CD4-positive, alpha-beta T cell treated with Interleukin-6 at 100 ng/mL for 8 hours (primary cell): ENCODE data around the gene VAPB.

ENCODE experiments used
- DNase-seq: peaks from one replicate; pipeline ENCODE4 v3.0.0-alpha.2; 2020; ENCODE audit warnings: mixed read lengths, low spot score

VAPB gene

GRCh38 chr20:58436868-58437645 lies 48.0 kb downstream of the VAPB start:
- DNase-seq: no peak

DNA sequence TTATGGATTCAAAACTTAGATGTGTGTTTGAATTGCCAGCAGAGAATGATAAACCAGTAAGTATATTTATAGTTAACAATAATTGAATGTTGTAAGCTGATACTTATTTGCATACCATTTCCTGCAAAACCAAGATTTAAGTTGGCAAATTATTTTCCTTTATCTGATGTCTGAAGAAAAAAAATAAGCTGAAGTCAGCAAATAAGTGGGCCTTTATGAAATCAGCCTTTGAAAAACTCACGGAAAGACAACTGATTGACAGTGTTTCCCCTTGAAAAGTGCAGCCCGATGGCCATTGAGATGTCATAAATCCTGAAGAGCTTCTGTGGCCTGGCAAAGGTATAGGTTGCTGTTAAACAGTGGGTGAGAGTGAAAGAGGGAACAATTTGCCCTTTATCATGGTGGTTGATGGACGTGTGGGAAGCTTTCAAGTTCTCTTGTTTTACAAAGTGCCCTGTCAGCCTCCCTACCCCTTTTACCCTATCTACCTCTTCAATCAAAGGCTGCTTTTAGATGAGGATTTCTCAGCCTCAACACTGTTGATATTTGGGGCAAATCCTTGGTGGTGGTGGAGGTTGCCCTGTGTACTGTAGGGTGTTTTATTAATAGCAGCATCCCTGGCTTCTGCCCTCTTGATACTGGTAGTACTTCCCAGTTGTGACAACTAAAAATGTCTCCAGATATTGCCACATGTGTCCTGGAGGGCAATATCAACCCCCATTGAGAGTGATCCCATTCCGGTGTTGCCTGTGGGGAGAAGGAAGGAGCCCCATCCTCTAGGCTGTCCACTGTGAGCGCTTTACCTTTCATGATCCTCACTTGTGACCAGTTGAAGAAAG lies 50.2 kb downstream of the VAPB start:
- no peak for DNase-seq

GRCh38 chr20:58440021-58440767 lies 51.2 kb downstream of the VAPB start:
- no peak for DNase-seq

GRCh38 chr20:58441723-58442122 lies 52.7 kb downstream of the VAPB start:
- DNase-seq: no peak

DNA sequence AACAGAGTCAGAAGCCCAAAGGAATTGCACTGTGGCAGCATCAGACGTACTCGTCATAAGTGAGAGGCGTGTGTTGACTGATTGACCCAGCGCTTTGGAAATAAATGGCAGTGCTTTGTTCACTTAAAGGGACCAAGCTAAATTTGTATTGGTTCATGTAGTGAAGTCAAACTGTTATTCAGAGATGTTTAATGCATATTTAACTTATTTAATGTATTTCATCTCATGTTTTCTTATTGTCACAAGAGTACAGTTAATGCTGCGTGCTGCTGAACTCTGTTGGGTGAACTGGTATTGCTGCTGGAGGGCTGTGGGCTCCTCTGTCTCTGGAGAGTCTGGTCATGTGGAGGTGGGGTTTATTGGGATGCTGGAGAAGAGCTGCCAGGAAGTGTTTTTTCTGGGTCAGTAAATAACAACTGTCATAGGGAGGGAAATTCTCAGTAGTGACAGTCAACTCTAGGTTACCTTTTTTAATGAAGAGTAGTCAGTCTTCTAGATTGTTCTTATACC lies 55.8 kb downstream of the VAPB start:
- no peak for DNase-seq

DNA sequence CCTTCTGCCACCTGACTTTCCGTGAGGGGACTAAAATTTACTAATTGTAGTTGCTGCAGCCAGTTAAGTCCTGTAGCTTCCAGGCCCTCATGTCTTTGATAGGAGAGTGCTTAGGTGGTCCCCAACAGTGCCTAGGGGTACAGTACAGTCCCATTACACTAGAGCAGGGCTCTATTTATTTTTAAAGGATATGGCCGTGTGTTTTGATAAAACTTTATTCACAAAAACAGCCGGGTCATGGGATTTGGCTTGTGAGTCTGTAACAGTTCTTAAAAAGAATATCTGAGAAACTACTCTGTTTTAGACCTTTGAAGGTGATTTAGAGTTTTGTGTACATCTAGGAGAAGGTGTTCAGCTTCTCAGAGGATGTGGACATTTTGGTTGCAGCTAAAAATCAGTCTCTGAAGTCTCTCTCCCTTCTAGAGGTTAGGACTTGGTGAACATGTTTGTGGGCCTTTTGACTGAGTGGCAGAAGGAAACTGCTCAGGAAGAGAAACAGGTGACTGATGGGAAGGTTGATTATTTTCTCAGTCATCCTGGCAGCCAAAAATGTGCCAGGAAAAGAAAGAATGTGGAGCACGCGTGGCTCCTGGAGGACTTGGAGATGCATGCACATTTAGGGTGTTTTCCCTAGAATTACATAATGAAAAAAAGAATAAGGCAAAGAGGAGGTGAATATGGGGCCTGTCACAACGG lies 57.4 kb downstream of the VAPB start:
- DNase-seq: no peak

DNA sequence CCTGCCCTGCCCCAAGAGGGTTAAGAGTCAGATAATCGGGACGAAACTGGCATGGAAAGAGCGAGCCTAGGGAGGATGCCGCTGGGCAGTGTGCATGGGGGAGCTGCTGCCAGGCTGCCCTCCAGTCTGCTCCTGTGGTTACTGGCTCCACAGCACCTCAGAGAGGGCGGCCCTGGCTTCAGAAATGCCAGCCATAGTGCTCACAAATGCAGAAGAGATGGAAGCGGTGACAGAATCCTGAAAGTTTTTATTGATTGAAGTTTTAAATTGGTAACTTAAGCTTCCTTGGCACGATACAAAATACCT lies 57.9 kb downstream of the VAPB start:
- DNase-seq: no peak

- peak; percentile 42 for DNase-seq
Measured at GRCh38 chr20:58447511-58448391, 58.7 kb downstream of the VAPB start.

DNA sequence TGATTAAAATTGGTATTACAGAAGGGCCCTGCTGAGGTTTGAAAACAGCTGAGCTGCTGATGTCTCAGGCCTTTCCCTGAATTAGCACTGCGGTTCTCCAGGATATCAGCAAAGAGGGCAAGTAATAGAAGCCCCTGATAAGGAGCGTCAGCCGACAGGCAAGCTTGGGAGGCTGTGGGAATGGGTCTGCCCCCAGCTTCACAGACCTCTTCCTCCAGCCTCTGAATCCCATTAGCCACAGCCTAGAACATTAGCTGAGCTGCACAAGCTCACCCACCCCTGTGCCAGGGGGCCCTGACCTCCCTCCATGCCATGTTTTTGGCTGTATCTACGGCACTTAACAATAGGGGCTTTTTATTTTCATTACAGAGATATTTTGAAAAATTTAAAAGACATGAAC lies 59.9 kb downstream of the VAPB start:
- no peak for DNase-seq

- no peak for DNase-seq
Measured at GRCh38 chr20:58449681-58450221, 60.7 kb downstream of the VAPB start.

DNA sequence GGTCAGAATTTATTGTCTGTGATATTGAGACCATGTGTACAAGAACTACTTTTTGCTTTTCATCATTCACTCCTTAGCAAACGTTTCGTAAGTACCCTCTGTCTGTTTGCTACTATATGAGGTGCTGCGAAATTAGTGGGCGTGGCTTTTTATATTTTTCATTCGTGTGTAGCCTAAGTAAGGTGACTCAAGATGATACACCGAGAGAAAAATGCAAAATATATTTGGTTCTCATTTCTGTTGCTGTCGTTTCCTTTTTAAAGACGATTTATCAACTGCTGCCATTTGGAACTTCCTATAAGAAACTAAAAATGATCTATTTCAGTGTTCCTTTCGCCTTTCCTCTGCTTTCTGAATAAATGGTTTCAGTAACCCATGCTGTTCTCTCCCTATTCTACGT lies 61.2 kb downstream of the VAPB start:
- DNase-seq: no peak

- DNase-seq: no peak
Measured at GRCh38 chr20:58452667-58453255, 63.7 kb downstream of the VAPB start.

GRCh38 chr20:58453391-58453790 lies 64.4 kb downstream of the VAPB start:
- no peak for DNase-seq

DNA sequence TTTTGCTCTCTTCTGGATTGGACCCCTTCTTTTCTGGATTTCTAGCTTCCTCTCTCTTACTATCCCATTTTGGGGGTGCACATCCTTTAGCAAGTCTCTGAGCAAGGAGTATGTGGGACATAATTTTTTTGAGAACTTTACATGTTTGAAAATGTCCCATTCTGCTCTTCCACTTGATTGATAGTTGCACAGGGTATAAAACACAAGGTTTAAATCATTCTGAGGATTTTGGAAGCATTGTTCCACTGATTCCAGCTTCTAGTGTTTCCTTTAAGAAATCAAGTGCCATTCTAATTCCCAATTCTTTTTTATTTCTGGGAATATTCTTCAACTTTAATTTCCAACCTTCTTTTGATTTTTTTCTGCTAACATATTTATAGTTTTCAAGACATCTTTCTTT lies 65.4 kb downstream of the VAPB start:
- no peak for DNase-seq

DNA sequence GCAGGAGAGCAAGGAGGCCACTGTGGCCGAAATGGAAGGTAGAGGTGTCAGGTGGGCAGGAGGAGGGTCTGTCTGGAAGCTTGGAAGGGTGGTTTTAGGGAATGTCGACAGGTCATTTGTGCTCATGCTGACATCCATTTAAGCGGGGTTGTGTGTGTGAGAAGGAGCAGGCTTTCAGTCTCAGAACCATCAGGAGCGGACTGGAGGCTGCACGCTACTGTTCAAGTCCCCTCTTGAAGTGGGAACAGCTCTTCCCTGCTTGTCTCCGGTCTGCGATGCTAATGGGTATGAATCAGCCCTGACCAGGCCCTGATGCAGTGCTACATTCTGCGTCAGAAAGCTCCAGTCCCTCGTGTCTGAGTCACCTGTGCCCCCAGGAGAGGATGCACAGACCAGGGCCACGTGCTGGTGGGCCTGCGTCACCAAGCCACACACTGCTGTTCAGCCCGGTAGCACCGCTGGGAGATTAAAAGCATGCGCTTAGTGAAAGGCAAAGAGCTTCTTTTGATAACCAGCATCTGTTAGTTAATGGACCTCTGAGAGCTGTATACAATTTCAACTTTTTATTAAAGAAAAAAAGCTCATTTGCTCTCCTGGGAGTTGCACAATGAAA lies 68.2 kb downstream of the VAPB start:
- no peak for DNase-seq

GRCh38 chr20:58458342-58459057 lies 69.5 kb downstream of the VAPB start:
- DNase-seq: no peak

- no peak for DNase-seq
Measured at GRCh38 chr20:58459058-58459750, 70.2 kb downstream of the VAPB start.

- no peak for DNase-seq
Measured at GRCh38 chr20:58461104-58461503, 72.1 kb downstream of the VAPB start.

DNA sequence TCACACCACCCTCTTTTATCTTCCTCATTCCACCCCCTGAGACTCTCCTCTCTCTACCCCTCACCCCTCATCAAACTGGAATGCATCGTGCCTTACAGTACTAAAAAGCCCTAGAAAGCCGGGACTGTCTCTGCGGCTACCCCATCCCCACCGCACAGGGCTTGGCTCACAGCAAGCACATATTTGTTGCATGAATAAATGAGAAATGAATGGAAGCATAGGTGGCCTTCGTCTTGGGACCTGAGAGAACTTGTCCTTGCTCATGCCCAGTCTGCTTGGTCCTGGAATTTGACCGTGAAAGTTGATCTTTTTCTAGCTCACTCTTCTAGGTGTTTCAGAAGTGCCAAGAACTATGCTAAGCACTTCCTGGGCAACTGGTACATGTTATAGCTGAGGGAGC lies 72.9 kb downstream of the VAPB start:
- DNase-seq: no peak
